ENCODE data around the gene P2RY11.

Gene P2RY11

GRCh38 chr19:10151521-10151920, 40.0 kb downstream of the P2RY11 start:
- Histone ChIP-seq H3K36me3 (ENCODE audit: control insufficient read depth, low read depth, low read length) (peaks cover 81% of the 10 kb centered on the region), H3K27ac (ENCODE audit: low read length) (no peak overlapping the region), H3K9ac (ENCODE audit: low read length) (no peak overlapping the region), H3K9me3 (ENCODE audit: control insufficient read depth, low read depth, low read length) (no peaks in the 10 kb centered on the region), H3K27me3 (ENCODE audit: control insufficient read depth, insufficient read depth, low read length) (no peaks in the 10 kb centered on the region), H3K4me3 (ENCODE audit: low read length) (no peak overlapping the region), H3K4me1 (ENCODE audit: control insufficient read depth, low read depth, low read length) (no peaks in the 10 kb centered on the region)

GRCh38 chr19:10152100-10152499, 40.6 kb downstream of the P2RY11 start:
- Histone ChIP-seq H3K9ac (ENCODE audit: low read length) (no peak overlapping the region), H3K9me3 (ENCODE audit: control insufficient read depth, low read depth, low read length) (no peaks in the 10 kb centered on the region), H3K4me1 (ENCODE audit: control insufficient read depth, low read depth, low read length) (no peaks in the 10 kb centered on the region), H3K27me3 (ENCODE audit: control insufficient read depth, insufficient read depth, low read length) (no peaks in the 10 kb centered on the region), H3K36me3 (ENCODE audit: control insufficient read depth, low read depth, low read length) (peaks cover 81% of the 10 kb centered on the region), H3K27ac (ENCODE audit: low read length) (no peak overlapping the region), H3K4me3 (ENCODE audit: low read length) (no peak overlapping the region)

- no peaks in the 10 kb centered on the region for H3K27me3 ChIP-seq (ENCODE audit: control insufficient read depth, insufficient read depth, low read length)
- no peaks in the 10 kb centered on the region for H3K9me3 ChIP-seq (ENCODE audit: control insufficient read depth, low read depth, low read length)
- no peak overlapping the region for H3K9ac ChIP-seq (ENCODE audit: low read length)
- H3K36me3 ChIP-seq (ENCODE audit: control insufficient read depth, low read depth, low read length) = peaks cover 92% of the 10 kb centered on the region
- no peaks in the 10 kb centered on the region for H3K4me1 ChIP-seq (ENCODE audit: control insufficient read depth, low read depth, low read length)
- H3K4me3 ChIP-seq (ENCODE audit: low read length) = no peak overlapping the region
- H3K27ac ChIP-seq (ENCODE audit: low read length) = no peak overlapping the region
These were observed 44.3 kb downstream of the P2RY11 start for GRCh38 chr19:10155839-10156238.

GRCh38 chr19:10158071-10158470, 46.6 kb downstream of the P2RY11 start:
- no peaks in the 10 kb centered on the region for H3K4me1 ChIP-seq (ENCODE audit: control insufficient read depth, low read depth, low read length)
- no peak overlapping the region for H3K27ac ChIP-seq (ENCODE audit: low read length)
- H3K27me3 ChIP-seq (ENCODE audit: control insufficient read depth, insufficient read depth, low read length) = no peaks in the 10 kb centered on the region
- peaks cover 91% of the 10 kb centered on the region for H3K36me3 ChIP-seq (ENCODE audit: control insufficient read depth, low read depth, low read length)
- H3K9ac ChIP-seq (ENCODE audit: low read length) = no peak overlapping the region
- no peaks in the 10 kb centered on the region for H3K9me3 ChIP-seq (ENCODE audit: control insufficient read depth, low read depth, low read length)
- no peak overlapping the region for H3K4me3 ChIP-seq (ENCODE audit: low read length)

- H3K4me1 ChIP-seq (ENCODE audit: control insufficient read depth, low read depth, low read length) = no peaks in the 10 kb centered on the region
- H3K4me3 ChIP-seq (ENCODE audit: low read length) = no peak overlapping the region
- no peak overlapping the region for H3K27ac ChIP-seq (ENCODE audit: low read length)
- H3K9ac ChIP-seq (ENCODE audit: low read length) = no peak overlapping the region
- no peaks in the 10 kb centered on the region for H3K27me3 ChIP-seq (ENCODE audit: control insufficient read depth, insufficient read depth, low read length)
- peaks cover 94% of the 10 kb centered on the region for H3K36me3 ChIP-seq (ENCODE audit: control insufficient read depth, low read depth, low read length)
- H3K9me3 ChIP-seq (ENCODE audit: control insufficient read depth, low read depth, low read length) = no peaks in the 10 kb centered on the region
These were observed 47.0 kb downstream of the P2RY11 start for GRCh38 chr19:10158485-10158884.

GRCh38 chr19:10159610-10160009, 48.1 kb downstream of the P2RY11 start:
- Histone ChIP-seq H3K27me3 (ENCODE audit: control insufficient read depth, insufficient read depth, low read length) (no peaks in the 10 kb centered on the region), H3K9ac (ENCODE audit: low read length) (no peak overlapping the region), H3K9me3 (ENCODE audit: control insufficient read depth, low read depth, low read length) (no peaks in the 10 kb centered on the region), H3K4me1 (ENCODE audit: control insufficient read depth, low read depth, low read length) (no peaks in the 10 kb centered on the region), H3K36me3 (ENCODE audit: control insufficient read depth, low read depth, low read length) (peaks cover 92% of the 10 kb centered on the region), H3K4me3 (ENCODE audit: low read length) (no peak overlapping the region), H3K27ac (ENCODE audit: low read length) (no peak overlapping the region)

GRCh38 chr19:10163536-10163935, 52.0 kb downstream of the P2RY11 start:
- no peak overlapping the region for H3K27ac ChIP-seq (ENCODE audit: low read length)
- no peaks in the 10 kb centered on the region for H3K27me3 ChIP-seq (ENCODE audit: control insufficient read depth, insufficient read depth, low read length)
- H3K9ac ChIP-seq (ENCODE audit: low read length) = no peak overlapping the region
- no peak overlapping the region for H3K4me3 ChIP-seq (ENCODE audit: low read length)
- H3K4me1 ChIP-seq (ENCODE audit: control insufficient read depth, low read depth, low read length) = no peaks in the 10 kb centered on the region
- peaks cover 86% of the 10 kb centered on the region for H3K36me3 ChIP-seq (ENCODE audit: control insufficient read depth, low read depth, low read length)
- H3K9me3 ChIP-seq (ENCODE audit: control insufficient read depth, low read depth, low read length) = no peaks in the 10 kb centered on the region

All from iPS-18a (cell line).